IMR-90 (cell line): ENCODE results near the gene NBEA. TPM values are rescaled to one million over a fixed set of nuclear protein-coding genes. Genes with fewer than 3 reads are reported as not detected.

ENCODE experiments used
- ATAC-seq: fragments of 200-7000 bp; cut with Tn5 transposase; 2 replicates; pipeline ENCODE4 v1.9.1; 2020; ENCODE audit warnings: low read depth, mild to moderate bottlenecking, moderate library complexity
- BruUV-seq: library from RNA; stranded (reverse); fragments of 400-500 nt; replicated peaks from 2 replicates; lab custom pipeline; 2021; lab: Mats Ljungman, UMichigan
- CTCF ChIA-PET: fragments of 300-600 bp; formaldehyde crosslinking; extraction: SDS; loops from one replicate; lab custom pipeline; 2021; ENCODE audit warnings: antibody characterized with exemption; lab: Yijun Ruan, JAX
- POLR2A ChIA-PET: fragments of 300-600 bp; sonication (Branson Sonifier 250); formaldehyde crosslinking; loops from one replicate; lab custom pipeline; 2022; ENCODE audit warnings: antibody characterized with exemption; ENCODE audit not compliant: unreplicated experiment; lab: Charles Lee
- DNase-seq: peaks from one replicate; pipeline ENCODE4 v3.0.0; 2013
- H2AFZ ChIP-seq: replicated peaks from 2 replicates; pipeline ENCODE3; 2013; ENCODE audit warnings: low read length, mild to moderate bottlenecking; ENCODE audit not compliant: poor library complexity
- H2AK5ac ChIP-seq: 2 replicates; pipeline ENCODE4 v1.6.1; 2013; ENCODE audit warnings: low read depth, low read length, inconsistent platforms
- H2AK9ac ChIP-seq: replicated peaks from 2 replicates; pipeline ENCODE3; 2013; ENCODE audit warnings: mild to moderate bottlenecking, low read depth, low read length, moderate library complexity; ENCODE audit not compliant: poor library complexity
- H2BK120ac ChIP-seq: 2 replicates; pipeline ENCODE4 v1.6.1; 2013; ENCODE audit warnings: low read depth, low read length, inconsistent platforms
- H2BK15ac ChIP-seq: 3 replicates; pipeline ENCODE4 v1.6.1; 2013; ENCODE audit warnings: low read depth, low read length, inconsistent platforms
- H2BK20ac ChIP-seq: 2 replicates; pipeline ENCODE4 v1.6.1; 2013; ENCODE audit warnings: low read depth, mild to moderate bottlenecking, inconsistent platforms, low read length, moderate library complexity
- H2BK5ac ChIP-seq: 2 replicates; pipeline ENCODE4 v1.6.1; 2013; ENCODE audit warnings: mild to moderate bottlenecking, low read depth, low read length, inconsistent platforms; ENCODE audit not compliant: poor library complexity, severe bottlenecking
- H3K14ac ChIP-seq: replicated peaks from 2 replicates; pipeline ENCODE4 v1.6.1; 2013; ENCODE audit warnings: low read depth, low read length, inconsistent platforms
- H3K18ac ChIP-seq: 2 replicates; pipeline ENCODE4 v1.6.1; 2013; ENCODE audit warnings: low read depth, low read length, control low read depth
- H3K23ac ChIP-seq: 2 replicates; pipeline ENCODE4 v1.6.1; 2013; ENCODE audit warnings: low read depth, low read length, inconsistent platforms
- H3K27ac ChIP-seq: 2 replicates; pipeline ENCODE4 v1.5.1; 2013; ENCODE audit warnings: mild to moderate bottlenecking, control low read depth, low read length; ENCODE audit not compliant: insufficient read depth
- H3K27me3 ChIP-seq: 2 replicates; pipeline ENCODE4 v1.6.1; 2013; ENCODE audit warnings: low read length; ENCODE audit not compliant: control insufficient read depth, insufficient read depth
- H3K36me3 ChIP-seq: 2 replicates; pipeline ENCODE4 v1.6.1; 2013; ENCODE audit warnings: low read length, mixed read lengths; ENCODE audit not compliant: control insufficient read depth, insufficient read depth
- H3K4ac ChIP-seq: 2 replicates; pipeline ENCODE4 v1.6.1; 2013; ENCODE audit warnings: low read depth, low read length, inconsistent platforms
- H3K4me1 ChIP-seq: 2 replicates; pipeline ENCODE4 v1.6.1; 2013; ENCODE audit warnings: low read length, mixed read lengths; ENCODE audit not compliant: control insufficient read depth, insufficient read depth
- H3K4me2 ChIP-seq: 2 replicates; pipeline ENCODE4 v1.6.1; 2013; ENCODE audit warnings: low read depth, mild to moderate bottlenecking, control low read depth, low read length, moderate library complexity
- H3K4me3 ChIP-seq: 2 replicates; pipeline ENCODE4 v1.5.1; 2013; ENCODE audit warnings: low read depth, mild to moderate bottlenecking, control low read depth, low read length, moderate library complexity; ENCODE audit not compliant: insufficient read depth
- H3K56ac ChIP-seq: 2 replicates; pipeline ENCODE4 v1.6.1; 2013; ENCODE audit warnings: low read length, inconsistent platforms; ENCODE audit not compliant: insufficient read depth; ENCODE audit errors: extremely low read depth
- H3K79me1 ChIP-seq, 2 experiments: 2 replicates each; pipeline ENCODE4 v1.6.1; 2013; ENCODE audit warnings: low read length in 2 of 2, inconsistent platforms in 1 of 2, low read depth in 1 of 2
- H3K9ac ChIP-seq: 2 replicates; pipeline ENCODE4 v1.6.1; 2013; ENCODE audit warnings: low read depth, low read length, control low read depth
- H3K9me1 ChIP-seq: 2 replicates; pipeline ENCODE4 v1.6.1; 2013; ENCODE audit warnings: low read length, inconsistent platforms; ENCODE audit not compliant: insufficient read depth
- H3K9me3 ChIP-seq: 2 replicates; pipeline ENCODE4 v1.6.1; 2013; ENCODE audit warnings: low read length; ENCODE audit not compliant: control insufficient read depth, insufficient read depth
- H4K20me1 ChIP-seq: 2 replicates; pipeline ENCODE4 v1.6.1; 2013; ENCODE audit warnings: low read length, inconsistent platforms; ENCODE audit not compliant: insufficient read depth
- H4K5ac ChIP-seq: 2 replicates; pipeline ENCODE4 v1.6.1; 2013; ENCODE audit warnings: mild to moderate bottlenecking, low read depth, low read length, control low read depth
- H4K8ac ChIP-seq, 2 experiments: 2 replicates each; pipeline ENCODE4 v1.6.1; 2013; ENCODE audit warnings: low read depth in 2 of 2, low read length in 2 of 2, control low read depth in 1 of 2, inconsistent platforms in 1 of 2
- H4K91ac ChIP-seq: 2 replicates; pipeline ENCODE4 v1.6.1; 2013; ENCODE audit warnings: low read depth, low read length, inconsistent platforms; ENCODE audit not compliant: insufficient read depth
- RCOR1 ChIP-seq: IDR thresholded peaks from 2 replicates; pipeline ENCODE4 v1.6.1; 2012; ENCODE audit warnings: mild to moderate bottlenecking, low read length, improper control_type of control experiment; ENCODE audit not compliant: insufficient replicate concordance
- WGBS, 2 experiments: methylation state at CpG; one replicate each; pipeline versions ENCODE4 v1.1.5 to v1.1.7; 2013; ENCODE audit warnings: missing lambda C conversion rate in 2 of 2; ENCODE audit not compliant: insufficient read length in 1 of 2; ENCODE audit errors: extremely low coverage in 2 of 2; 5-methylcytosine and 5-hydroxymethylcytosine counted together
- dilution Hi-C: fragments of 300-500 bp; cut with HindIII; formaldehyde crosslinking; loops from one replicate; pipeline ENCODE4 v1.14.3; 2018; ENCODE audit warnings: low sequenced_read_pairs; ENCODE audit not compliant: unreplicated experiment
- in situ Hi-C: fragments of 300-500 bp; cut with MboI; formaldehyde crosslinking; loops from 3 replicates; pipeline ENCODE4 v1.14.3; 2019; ENCODE audit warnings: low sequenced_read_pairs, inconsistent platforms, mixed read lengths
- intact Hi-C: fragments of 100-400 bp; cut with micrococcal nuclease; formaldehyde crosslinking; loops from 2 replicates; pipeline ENCODE4 v1.10.0; 2022
- polyA plus RNA-seq, 3 experiments: library from polyadenylated mRNA; depleted of rRNA; stranded (reverse); fragments of >200 nt; gene quantifications; 2 replicates each; pipeline ENCODE4 v1.2.3, GENCODE V29; 2012; ENCODE audit warnings: low replicate concordance in 1 of 3
- total RNA-seq: library from RNA; depleted of rRNA; stranded (reverse); fragments of >200 nt; gene quantifications from 2 replicates; pipeline ENCODE4 v1.2.3, GENCODE V29; 2012

Gene NBEA
- total and polyA plus RNA-seq, 2 of the 4 experiments (the other 2 are of a cell fraction) = 0.82 to 2.2 TPM

GRCh38 chr13:35475212-35475959 lies 533.3 kb downstream of the NBEA start:
- Histone ChIP-seq H2BK20ac (no peak overlapping the region), H2BK120ac (peak overlapping the region; percentile 38), H3K14ac (0 out of 2 replicates have a peak overlapping the region, but pooled peaks have one; percentile 15), H3K9me3 (peaks cover 6% of the 10 kb centered on the region; the same call in 1 of the 2 replicates), H3K23ac (peak overlapping the region; percentile 72), H3K36me3 (no peaks in the 10 kb centered on the region), H3K27ac (no peak overlapping the region), H3K9ac (peak overlapping the region; percentile 28; the same call in 1 of the 2 replicates), H3K4me3 (peak overlapping the region; percentile 43), H2AFZ (peak overlapping the region; percentile 89), H3K79me1 (no peaks in the 10 kb centered on the region), H2AK9ac (no peak overlapping the region), H3K4me2 (peak overlapping the region; percentile 49), H4K20me1 (no peaks in the 10 kb centered on the region), H3K9me1 (no peaks in the 10 kb centered on the region), H4K91ac (no peak overlapping the region), H3K18ac (no peak overlapping the region), H2AK5ac (no peak overlapping the region), H4K5ac (no peak overlapping the region), H2BK5ac (no peak overlapping the region), H2BK15ac (no peak overlapping the region), H4K8ac (no peak overlapping the region; a peak in 1 of 4 replicates), H3K56ac (no peak overlapping the region), H3K4ac (peak overlapping the region; percentile 9; the same call in 1 of the 2 replicates), H3K4me1 (no peaks in the 10 kb centered on the region), H3K27me3 (peaks cover 61% of the 10 kb centered on the region)
- dilution Hi-C loops = no loop called here
- TF ChIP-seq RCOR1 = no peak
- ChIA-PET CTCF (no interaction called here), POLR2A (interaction anchor here (0.5 to 0.9 kb wide), 2 partner anchors 110 to 266 kb away, joined by 3 to 5 read pairs; no protein-coding TSS in a partner anchor)
- BruUV-seq = no TSS peak
- DNase-seq (peak; percentile 11), ATAC-seq (peak; percentile 46)
- intact Hi-C loops = loop anchor here (5.0 to 10.0 kb wide), 3 partner anchors 249 to 479 kb away; no protein-coding TSS in a partner anchor
- in situ Hi-C loops = no loop called here
- 8% methylated on average over 17 of the region's 47 CpGs; no CpG with 5 or more reads in 1 of the 2 experiments for WGBS, 2 experiments
